Neural progenitor cell (in vitro differentiated cells): ENCODE data around the gene C1QTNF1. TPM values are rescaled to one million over a fixed set of nuclear protein-coding genes. Genes with fewer than 3 reads are reported as not detected.

ENCODE experiments used
- DNase-seq: peaks from one replicate; pipeline ENCODE4 v3.0.0-alpha.2; 2016; ENCODE audit warnings: low spot score
- H2AFZ ChIP-seq: fragments of 200-600 bp; sonication (generic); replicated peaks from 2 replicates; pipeline ENCODE4 v1.6.1; 2016; ENCODE audit warnings: antibody characterized with exemption
- H3F3A ChIP-seq: fragments of 200-600 bp; sonication (generic); 2 replicates; pipeline ENCODE4 v1.6.1; 2016; ENCODE audit warnings: antibody characterized with exemption, low read depth
- H3K27ac ChIP-seq: fragments of 200-600 bp; sonication (generic); 2 replicates; pipeline ENCODE4 v1.5.1; 2016; ENCODE audit warnings: mild to moderate bottlenecking
- H3K27me3 ChIP-seq: fragments of 200-600 bp; sonication (generic); 2 replicates; pipeline ENCODE4 v1.6.1; 2016; ENCODE audit warnings: mild to moderate bottlenecking, moderate library complexity
- H3K36me3 ChIP-seq: fragments of 200-600 bp; sonication (generic); 2 replicates; pipeline ENCODE4 v1.5.1; 2016
- H3K4me1 ChIP-seq: fragments of 200-600 bp; sonication (generic); 2 replicates; pipeline ENCODE4 v1.6.1; 2016; ENCODE audit warnings: mixed run types
- H3K4me2 ChIP-seq: fragments of 200-600 bp; sonication (generic); 2 replicates; pipeline ENCODE4 v1.6.1; 2016
- H3K4me3 ChIP-seq: fragments of 200-600 bp; sonication (generic); 2 replicates; pipeline ENCODE4 v1.5.1; 2016
- H3K79me2 ChIP-seq: fragments of 200-600 bp; sonication (generic); 2 replicates; pipeline ENCODE4 v1.6.1; 2016; ENCODE audit warnings: low read depth
- H3K9ac ChIP-seq: fragments of 200-600 bp; sonication (generic); 2 replicates; pipeline ENCODE4 v1.6.1; 2016
- H3K9me3 ChIP-seq: fragments of 200-600 bp; sonication (generic); 2 replicates; pipeline ENCODE4 v1.5.1; 2016; ENCODE audit warnings: low read depth
- H4K20me1 ChIP-seq: fragments of 200-600 bp; sonication (generic); 2 replicates; pipeline ENCODE4 v1.6.1; 2016; ENCODE audit warnings: low read depth
- H3K27ac Mint-ChIP-seq: 3 replicates; pipeline ENCODE4 v1.8.0; 2021; ENCODE audit warnings: mixed read lengths
- H3K27me3 Mint-ChIP-seq: 2 replicates; pipeline ENCODE4 v1.8.0; 2022; ENCODE audit warnings: low read depth, mild to moderate bottlenecking, inconsistent platforms, moderate library complexity, mixed read lengths; ENCODE audit not compliant: insufficient read depth
- H3K36me3 Mint-ChIP-seq: 3 replicates; pipeline ENCODE4 v1.8.0; 2021; ENCODE audit warnings: mixed read lengths
- H3K4me1 Mint-ChIP-seq: 3 replicates; pipeline ENCODE4 v1.8.0; 2021; ENCODE audit warnings: mixed read lengths
- H3K4me3 Mint-ChIP-seq: 3 replicates; pipeline ENCODE4 v1.8.0; 2021; ENCODE audit warnings: mild to moderate bottlenecking, moderate library complexity, mixed read lengths
- H3K9me3 Mint-ChIP-seq: 3 replicates; pipeline ENCODE4 v1.8.0; 2020; ENCODE audit warnings: mixed read lengths
- CTCF ChIP-seq: fragments of 200-600 bp; sonication (generic); IDR thresholded peaks from 2 replicates; pipeline ENCODE4 v1.5.1; 2017; ENCODE audit warnings: antibody characterized with exemption, mild to moderate bottlenecking
- EZH2 ChIP-seq: fragments of 200-600 bp; sonication (generic); IDR thresholded peaks from 2 replicates; pipeline ENCODE4 v1.6.1; 2017; ENCODE audit warnings: antibody characterized with exemption, mild to moderate bottlenecking, moderate library complexity
- EZH2phosphoT487 ChIP-seq: fragments of 200-600 bp; sonication (generic); IDR thresholded peaks from 2 replicates; pipeline ENCODE4 v1.6.1; 2017; ENCODE audit warnings: antibody characterized with exemption
- total RNA-seq: library from RNA; depleted of rRNA; stranded (reverse); fragments of >200 nt; gene quantifications from 2 replicates; pipeline ENCODE4 v1.2.3, GENCODE V29; 2015; ENCODE audit warnings: low replicate concordance

Gene C1QTNF1
- total RNA-seq, 1 donor from 2014 or later: 1.4 TPM

GRCh38 chr17:79043191-79043930, 19.4 kb downstream of the C1QTNF1 start:
- Mint-ChIP-seq H3K27ac (peak overlapping the region; percentile 20), H3K4me1 (peaks cover 15% of the 10 kb centered on the region)

GRCh38 chr17:79043931-79044320, 20.0 kb downstream of the C1QTNF1 start:
- Histone ChIP-seq H4K20me1 (peaks cover 10% of the 10 kb centered on the region), H3K27me3 (peaks cover 26% of the 10 kb centered on the region), H3K4me2 (no peak overlapping the region), H3K9me3 (no peaks in the 10 kb centered on the region), H2AFZ (no peak overlapping the region), H3K79me2 (no peaks in the 10 kb centered on the region), H3K9ac (no peak overlapping the region), H3K4me3 (no peak overlapping the region), H3F3A (peaks cover 24% of the 10 kb centered on the region), H3K4me1 (peaks cover 10% of the 10 kb centered on the region), H3K27ac (no peak overlapping the region), H3K36me3 (no peaks in the 10 kb centered on the region)
- H3K4me1 Mint-ChIP-seq: peaks cover 15% of the 10 kb centered on the region
- no peaks in the 10 kb centered on the region for H3K36me3 Mint-ChIP-seq
- no peak overlapping the region for H3K4me3 Mint-ChIP-seq
- DNase-seq: no peak
- peaks cover 5% of the 10 kb centered on the region for H3K9me3 Mint-ChIP-seq
- H3K27ac Mint-ChIP-seq: no peak overlapping the region
- TF ChIP-seq CTCF (no peak), EZH2 (no peak), EZH2phosphoT487 (no peak)
- peaks cover 21% of the 10 kb centered on the region for H3K27me3 Mint-ChIP-seq

More at GRCh38 chr17:79043191-79043930, 19.4 kb downstream of the C1QTNF1 start:
- H3K79me2 ChIP-seq: no peaks in the 10 kb centered on the region
- H3K27me3 ChIP-seq: peaks cover 26% of the 10 kb centered on the region
- H3K27ac ChIP-seq: no peak overlapping the region
- no peaks in the 10 kb centered on the region for H3K9me3 ChIP-seq
- H3K9ac ChIP-seq: no peak overlapping the region
- no peaks in the 10 kb centered on the region for H3K36me3 Mint-ChIP-seq
- peak overlapping the region; percentile 34 for H3K4me3 Mint-ChIP-seq
- peaks cover 6% of the 10 kb centered on the region for H4K20me1 ChIP-seq
- peaks cover 4% of the 10 kb centered on the region for H3K4me1 ChIP-seq
- H3K9me3 Mint-ChIP-seq: peaks cover 5% of the 10 kb centered on the region
- no peaks in the 10 kb centered on the region for H3K36me3 ChIP-seq
- peaks cover 18% of the 10 kb centered on the region for H3F3A ChIP-seq
- no peak for DNase-seq
- no peak overlapping the region for H3K4me3 ChIP-seq
- TF ChIP-seq EZH2 (no peak), EZH2phosphoT487 (no peak), CTCF (no peak)
- peaks cover 21% of the 10 kb centered on the region for H3K27me3 Mint-ChIP-seq
- no peak overlapping the region for H3K4me2 ChIP-seq
- H2AFZ ChIP-seq: no peak overlapping the region

GRCh38 chr17:79044462-79044861, 20.5 kb downstream of the C1QTNF1 start:
- no peaks in the 10 kb centered on the region for H3K79me2 ChIP-seq
- H3K9me3 ChIP-seq: no peaks in the 10 kb centered on the region
- H3F3A ChIP-seq: peaks cover 25% of the 10 kb centered on the region
- H4K20me1 ChIP-seq: peaks cover 10% of the 10 kb centered on the region
- peaks cover 26% of the 10 kb centered on the region for H3K27me3 ChIP-seq
- H3K4me1 ChIP-seq: peaks cover 15% of the 10 kb centered on the region
- TF ChIP-seq EZH2 (no peak), CTCF (no peak), EZH2phosphoT487 (no peak)
- Mint-ChIP-seq H3K9me3 (peaks cover 5% of the 10 kb centered on the region), H3K4me1 (peaks cover 15% of the 10 kb centered on the region), H3K36me3 (no peaks in the 10 kb centered on the region), H3K27me3 (peaks cover 21% of the 10 kb centered on the region), H3K27ac (no peak overlapping the region), H3K4me3 (no peak overlapping the region)
- H3K27ac ChIP-seq: no peak overlapping the region
- no peak overlapping the region for H2AFZ ChIP-seq
- DNase-seq: no peak
- no peak overlapping the region for H3K9ac ChIP-seq
- H3K4me3 ChIP-seq: no peak overlapping the region
- no peaks in the 10 kb centered on the region for H3K36me3 ChIP-seq
- H3K4me2 ChIP-seq: no peak overlapping the region
